Immature natural killer cell (primary cell): ENCODE measurements around the gene ZNF229. TPM values are rescaled to one million over a fixed set of nuclear protein-coding genes. Genes with fewer than 3 reads are reported as not detected.
"Not testable (repeated sequence)": the region's sequence is repeated elsewhere in the genome, so short reads cannot be mapped to it uniquely, and the experiment has no call there.

ENCODE experiments used
- DNase-seq, 3 donors: peaks; one replicate each; pipeline ENCODE4 v3.0.0; 2022; ENCODE audit warnings: mixed read lengths in 1 of 3
- H3K27ac Mint-ChIP-seq, 6 donors: one replicate each; pipeline ENCODE4 v1.8.0; 2020; ENCODE audit warnings: mixed read lengths in 6 of 6, mild to moderate bottlenecking in 5 of 6, inconsistent platforms in 4 of 6, moderate library complexity in 3 of 6
- H3K27me3 Mint-ChIP-seq, 3 donors: one replicate each; pipeline ENCODE4 v1.8.0; 2020 to 2021; ENCODE audit warnings: low read depth in 3 of 3, mild to moderate bottlenecking in 3 of 3, mixed read lengths in 3 of 3, moderate library complexity in 3 of 3, inconsistent platforms in 1 of 3
- H3K36me3 Mint-ChIP-seq, 3 donors: one replicate each; pipeline ENCODE4 v1.8.0; 2020; ENCODE audit warnings: mixed read lengths in 3 of 3, inconsistent platforms in 2 of 3, mild to moderate bottlenecking in 2 of 3
- H3K4me1 Mint-ChIP-seq, 2 donors: one replicate each; pipeline ENCODE4 v1.8.0; 2020; ENCODE audit warnings: inconsistent platforms in 2 of 2, mild to moderate bottlenecking in 2 of 2, mixed read lengths in 2 of 2, moderate library complexity in 1 of 2
- H3K4me3 Mint-ChIP-seq, 5 donors: one replicate each; pipeline ENCODE4 v1.8.0; 2020; ENCODE audit warnings: mild to moderate bottlenecking in 5 of 5, mixed read lengths in 5 of 5, inconsistent platforms in 3 of 5, moderate library complexity in 3 of 5
- H3K9me3 Mint-ChIP-seq, 6 donors: one replicate each; pipeline ENCODE4 v1.8.0; 2020; ENCODE audit warnings: mild to moderate bottlenecking in 6 of 6, mixed read lengths in 6 of 6, inconsistent platforms in 4 of 6, moderate library complexity in 3 of 6
- polyA plus RNA-seq, 3 donors: library from polyadenylated mRNA; unstranded; fragments of 300-500 nt; fragmentation: Illumina TruSeq; gene quantifications; one replicate each; pipeline ENCODE4 v1.2.3, GENCODE V29; 2021

ZNF229 gene
- polyA plus RNA-seq, 3 donors from 2014 or later: 0.20 to 0.21 TPM; not detected in 1

DNA sequence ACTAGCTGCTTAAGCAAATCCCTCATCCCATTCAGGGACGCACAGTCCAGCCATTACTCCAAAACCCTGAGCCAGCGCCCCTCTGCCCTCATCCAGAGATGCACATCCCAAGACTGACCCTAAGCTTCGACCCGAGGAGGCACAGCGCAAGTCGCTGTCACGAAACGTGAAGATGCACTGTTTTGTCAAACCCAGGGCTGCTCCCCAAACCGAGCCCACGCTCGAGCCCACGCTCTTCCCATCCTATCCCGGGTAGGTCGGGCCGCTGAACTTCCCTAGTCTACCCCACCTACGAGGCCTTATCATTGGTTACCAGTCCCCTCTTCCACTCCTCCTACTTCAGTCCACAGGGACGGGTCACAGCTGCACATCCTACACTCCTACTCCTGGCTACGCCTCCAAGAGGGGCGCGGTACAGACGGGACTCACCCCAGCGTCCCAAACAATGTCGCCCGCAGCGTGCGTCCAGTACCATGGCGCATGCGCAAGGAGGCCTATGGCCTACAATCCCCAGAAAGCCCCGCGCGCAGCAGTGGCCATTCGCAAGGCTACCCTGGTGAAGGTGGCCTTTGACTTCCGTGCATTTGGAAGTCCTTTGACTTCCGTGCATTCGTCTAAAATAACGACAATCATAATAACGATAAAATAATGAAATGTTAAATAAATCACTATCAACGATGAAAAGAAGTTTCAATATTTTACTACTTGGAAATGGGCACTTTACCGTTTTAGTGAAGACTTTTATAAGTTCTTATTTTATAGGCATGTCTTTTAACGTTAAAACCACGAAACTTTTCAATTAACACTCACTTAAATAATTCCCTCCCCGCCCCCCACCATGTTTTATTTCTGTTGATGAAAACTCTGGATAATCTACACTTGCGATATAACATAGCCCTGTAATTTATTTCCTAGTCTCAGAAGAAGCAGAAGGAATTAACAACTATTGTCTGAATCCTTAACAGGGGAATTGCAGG is 46.8 kb downstream of the ZNF229 start, which contains the start of gene ZNF285:
TSS of gene ZNF285 (minus strand) at position 470 of the 977 bp plus-strand sequence. CDS start 4,395 bp downstream, outside the sequence.
- Mint-ChIP-seq H3K4me1 (peaks cover 15% of the 10 kb centered on the region in 2 donors), H3K36me3 (peaks cover 12 to 36% (median 17%) of the 10 kb centered on the region in 3 donors), H3K9me3 (peaks cover 16 to 58% (median 38%) of the 10 kb centered on the region in 6 donors), H3K27me3 (peaks cover 6 to 12% (median 9%) of the 10 kb centered on the region in 3 donors), H3K4me3 (peak within 1 kb of the TSS; percentile 89 to 96 (median 95)), H3K27ac (peak within 1 kb of the TSS; percentile 31 to 91 (median 62))
- peak; percentile 76 to 80 (median 78) for DNase-seq

DNA sequence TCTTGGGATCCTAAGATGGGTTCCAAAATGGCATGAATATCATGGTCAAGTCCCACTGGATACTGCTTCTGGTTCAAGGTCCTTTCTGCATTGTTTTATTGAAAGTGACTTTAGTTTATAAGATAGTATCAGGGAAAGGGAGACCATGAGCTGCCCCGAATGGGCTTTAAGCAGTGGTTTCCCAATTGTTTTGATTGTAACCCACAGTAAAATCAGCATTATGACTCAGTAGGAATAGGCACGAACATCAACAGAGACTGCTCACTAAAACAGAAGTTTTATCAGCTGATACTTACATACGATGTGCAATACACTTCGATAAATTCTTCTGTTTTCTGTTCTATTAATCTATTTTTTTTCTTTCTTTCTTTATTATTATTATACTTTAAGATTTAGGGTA is 59.0 kb downstream of the ZNF229 start:
- DNase-seq, H3K27me3 Mint-ChIP-seq, H3K27ac Mint-ChIP-seq, H3K4me1 Mint-ChIP-seq, H3K4me3 Mint-ChIP-seq: not testable (repeated sequence)
- H3K9me3 Mint-ChIP-seq: peaks cover 26 to 81% (median 67%) of the 10 kb centered on the region in 6 donors
- H3K36me3 Mint-ChIP-seq: peaks cover 36 to 80% (median 69%) of the 10 kb centered on the region in 3 donors

Other genes with a start within 250 kb of the ZNF229 start
- 10 to 100 TPM in 2 of 3 donors, 1 to 10 TPM in 1; 6.5 to 15.4 (median 12.8) TPM for gene ZNF227, start 235.9 kb downstream of the ZNF229 start, polyA plus RNA-seq
- gene ZNF233, start 188.6 kb downstream of the ZNF229 start, polyA plus RNA-seq: under 1 TPM in 1 of 3 donors, not detected in 2; 0.48 TPM
- gene ZNF235, start 143.4 kb downstream of the ZNF229 start, polyA plus RNA-seq: 1 to 10 TPM; 1.3 to 1.8 (median 1.6) TPM
- not detected for gene ZNF112, start 91.8 kb downstream of the ZNF229 start, polyA plus RNA-seq
- 1 to 10 TPM in 2 of 3 donors, under 1 TPM in 1; 0.32 to 2.7 (median 1.6) TPM for gene ZNF285, start 46.9 kb downstream of the ZNF229 start, polyA plus RNA-seq
- 1 to 10 TPM; 2.3 to 7.9 (median 3.8) TPM for gene ZNF180, start 52.0 kb upstream of the ZNF229 start, polyA plus RNA-seq
- not detected for gene CEACAM20, start 81.2 kb upstream of the ZNF229 start, polyA plus RNA-seq
- not detected for gene IGSF23, start 165.1 kb upstream of the ZNF229 start, polyA plus RNA-seq
- gene PVR, start 195.4 kb upstream of the ZNF229 start, polyA plus RNA-seq: 1 to 10 TPM in 2 of 3 donors, under 1 TPM in 1; 0.87 to 7.3 (median 2.2) TPM
- gene CEACAM19, start 223.0 kb upstream of the ZNF229 start, polyA plus RNA-seq: under 1 TPM in 1 of 3 donors, not detected in 2; 0.22 TPM